H9 (cell line): ENCODE results near the gene DNAH1. TPM values are rescaled to one million over a fixed set of nuclear protein-coding genes. Genes with fewer than 3 reads are reported as not detected.
"Not testable (repeated sequence)": the region's sequence is repeated elsewhere in the genome, so short reads cannot be mapped to it uniquely, and the experiment has no call there.

Experiments used
- DNase-seq: peaks from one replicate; pipeline ENCODE4 v3.0.0-alpha.2; 2017
- H2AFZ ChIP-seq: one replicate; pipeline ENCODE4 v1.6.1; 2013; ENCODE audit warnings: mild to moderate bottlenecking, low read length, control low read depth, moderate library complexity
- H2AK5ac ChIP-seq: 2 replicates; pipeline ENCODE4 v1.6.1; 2013; ENCODE audit warnings: low read length, control low read depth, mixed read lengths; ENCODE audit not compliant: insufficient read length
- H2BK120ac ChIP-seq: one replicate; pipeline ENCODE4 v1.6.1; 2013; ENCODE audit warnings: low read depth, mild to moderate bottlenecking, low read length, control low read depth, inconsistent platforms; ENCODE audit not compliant: poor library complexity, severe bottlenecking
- H2BK12ac ChIP-seq: 2 replicates; pipeline ENCODE4 v1.6.1; 2013; ENCODE audit warnings: low read length, control low read depth, mixed read lengths, low read depth; ENCODE audit not compliant: insufficient read length
- H2BK15ac ChIP-seq: 2 replicates; pipeline ENCODE4 v1.6.1; 2013; ENCODE audit warnings: low read depth, low read length, control low read depth
- H2BK20ac ChIP-seq: one replicate; pipeline ENCODE4 v1.6.1; 2013; ENCODE audit warnings: low read depth, mild to moderate bottlenecking, low read length, control low read depth, inconsistent platforms; ENCODE audit not compliant: poor library complexity, severe bottlenecking
- H2BK5ac ChIP-seq: 2 replicates; pipeline ENCODE4 v1.6.1; 2013; ENCODE audit warnings: low read length, control low read depth, mixed read lengths; ENCODE audit not compliant: insufficient read length
- H3K14ac ChIP-seq: 2 replicates; pipeline ENCODE4 v1.6.1; 2013; ENCODE audit warnings: low read length, control low read depth; ENCODE audit not compliant: insufficient read depth
- H3K18ac ChIP-seq: 2 replicates; pipeline ENCODE4 v1.6.1; 2013; ENCODE audit warnings: low read depth, mild to moderate bottlenecking, mixed read lengths, low read length, control low read depth; ENCODE audit not compliant: insufficient read length
- H3K23ac ChIP-seq: 2 replicates; pipeline ENCODE4 v1.6.1; 2013; ENCODE audit warnings: low read length, control low read depth, mixed read lengths, low read depth; ENCODE audit not compliant: insufficient read length
- H3K23me2 ChIP-seq: 2 replicates; pipeline ENCODE4 v1.6.1; 2013; ENCODE audit warnings: low read depth, mild to moderate bottlenecking, mixed read lengths, low read length, control low read depth; ENCODE audit not compliant: insufficient read length, poor library complexity, severe bottlenecking
- H3K27ac ChIP-seq: 2 replicates; pipeline ENCODE4 v1.5.1; 2013; ENCODE audit warnings: low read length, control low read depth, mixed read lengths, low read depth; ENCODE audit not compliant: insufficient read length
- H3K27me3 ChIP-seq: 2 replicates; pipeline ENCODE4 v1.6.1; 2013; ENCODE audit warnings: low read length, control low read depth, inconsistent platforms; ENCODE audit not compliant: insufficient read depth
- H3K4ac ChIP-seq: 2 replicates; pipeline ENCODE4 v1.6.1; 2013; ENCODE audit warnings: low read depth, mild to moderate bottlenecking, control low read depth, inconsistent platforms, low read length, moderate library complexity
- H3K4me1 ChIP-seq: 2 replicates; pipeline ENCODE4 v1.6.1; 2013; ENCODE audit warnings: low read length, control low read depth, inconsistent platforms; ENCODE audit not compliant: insufficient read depth
- H3K4me2 ChIP-seq: 2 replicates; pipeline ENCODE4 v1.6.1; 2013; ENCODE audit warnings: low read length, control low read depth, mixed read lengths; ENCODE audit not compliant: insufficient read length, insufficient read depth
- H3K56ac ChIP-seq: 2 replicates; pipeline ENCODE4 v1.6.1; 2013; ENCODE audit warnings: low read depth, mild to moderate bottlenecking, mixed read lengths, low read length, control low read depth; ENCODE audit not compliant: insufficient read length
- H3K79me1 ChIP-seq: 2 replicates; pipeline ENCODE4 v1.6.1; 2013; ENCODE audit warnings: low read depth, mild to moderate bottlenecking, moderate library complexity, low read length, control low read depth, inconsistent platforms; ENCODE audit not compliant: insufficient read depth, poor library complexity, severe bottlenecking
- H3K79me2 ChIP-seq: 2 replicates; pipeline ENCODE4 v1.6.1; 2013; ENCODE audit warnings: low read length, control low read depth, inconsistent platforms; ENCODE audit not compliant: insufficient read depth
- H3K9ac ChIP-seq: 2 replicates; pipeline ENCODE4 v1.6.1; 2013; ENCODE audit warnings: low read length, control low read depth, mixed read lengths; ENCODE audit not compliant: insufficient read length; ENCODE audit errors: extremely low read depth
- H3K9me3 ChIP-seq: one replicate; pipeline ENCODE4 v1.6.1; 2013; ENCODE audit warnings: low read depth, low read length, inconsistent platforms; ENCODE audit not compliant: control insufficient read depth
- H3T11ph ChIP-seq: one replicate; pipeline ENCODE4 v1.6.1; 2013; ENCODE audit warnings: mild to moderate bottlenecking, low read length, control low read depth, inconsistent platforms
- H4K20me1 ChIP-seq: one replicate; pipeline ENCODE4 v1.6.1; 2013; ENCODE audit not compliant: control insufficient read depth, insufficient read length, insufficient read depth
- H4K5ac ChIP-seq: 2 replicates; pipeline ENCODE4 v1.6.1; 2013; ENCODE audit warnings: low read depth, mild to moderate bottlenecking, mixed read lengths, low read length, control low read depth; ENCODE audit not compliant: insufficient read length
- H4K8ac ChIP-seq: replicated peaks from 2 replicates; pipeline ENCODE4 v1.6.1; 2013; ENCODE audit warnings: low read length, control low read depth, mixed read lengths, low read depth; ENCODE audit not compliant: insufficient read length
- H4K91ac ChIP-seq: 2 replicates; pipeline ENCODE4 v1.6.1; 2013; ENCODE audit warnings: low read depth, mild to moderate bottlenecking, moderate library complexity, mixed read lengths, low read length, control low read depth; ENCODE audit not compliant: insufficient read length
- H3K27ac Mint-ChIP-seq, 3 experiments: 2 replicates in 2 of 3; 3 replicates in 1 of 3; pipeline ENCODE4 v1.8.0; 2020 to 2021; ENCODE audit warnings: mixed read lengths in 3 of 3, mild to moderate bottlenecking in 1 of 3, moderate library complexity in 1 of 3
- H3K27me3 Mint-ChIP-seq: 2 replicates; pipeline ENCODE4 v1.8.0; 2021; ENCODE audit warnings: low read depth, mild to moderate bottlenecking, moderate library complexity, mixed read lengths
- H3K36me3 Mint-ChIP-seq, 3 experiments: 2 replicates in 2 of 3; 3 replicates in 1 of 3; pipeline ENCODE4 v1.8.0; 2020 to 2021; ENCODE audit warnings: low read depth in 3 of 3, mixed read lengths in 3 of 3; ENCODE audit not compliant: insufficient read depth in 1 of 3
- H3K4me1 Mint-ChIP-seq, 2 experiments: 2 replicates each; pipeline ENCODE4 v1.8.0; 2020; ENCODE audit warnings: mixed read lengths in 2 of 2
- H3K4me3 Mint-ChIP-seq, 2 experiments: 2 replicates in 1 of 2; 3 replicates in 1 of 2; pipeline ENCODE4 v1.8.0; 2020 to 2021; ENCODE audit warnings: mild to moderate bottlenecking in 2 of 2, mixed read lengths in 2 of 2, moderate library complexity in 1 of 2
- H3K9me3 Mint-ChIP-seq, 2 experiments: 2 replicates in 1 of 2; 3 replicates in 1 of 2; pipeline ENCODE4 v1.8.0; 2020; ENCODE audit warnings: mild to moderate bottlenecking in 2 of 2, mixed read lengths in 2 of 2, moderate library complexity in 1 of 2
- WGBS: extraction: QIAGEN DNeasy Blood & Tissue Kit; methylation state at CpG from one replicate; pipeline ENCODE4 v1.1.7; 2013; ENCODE audit warnings: missing lambda C conversion rate, low lambda C conversion rate, mixed read lengths; ENCODE audit not compliant: insufficient read length; ENCODE audit errors: extremely low coverage; 5-methylcytosine and 5-hydroxymethylcytosine counted together
- total RNA-seq: library from RNA; stranded (reverse); gene quantifications from 2 replicates; pipeline ENCODE4 v1.2.1, GENCODE V29; 2021
- TF ChIP-seq, protein P1 (sequence below): fragments of 200-600 bp; sonication (generic); conservative IDR thresholded peaks from 3 replicates; pipeline ENCODE4 v1.8.0; 2021; ENCODE audit warnings: antibody characterized with exemption, mild to moderate bottlenecking

The DNAH1 gene
- total RNA-seq, 1 experiment from 2014 or later = 2.0 TPM

DNA sequence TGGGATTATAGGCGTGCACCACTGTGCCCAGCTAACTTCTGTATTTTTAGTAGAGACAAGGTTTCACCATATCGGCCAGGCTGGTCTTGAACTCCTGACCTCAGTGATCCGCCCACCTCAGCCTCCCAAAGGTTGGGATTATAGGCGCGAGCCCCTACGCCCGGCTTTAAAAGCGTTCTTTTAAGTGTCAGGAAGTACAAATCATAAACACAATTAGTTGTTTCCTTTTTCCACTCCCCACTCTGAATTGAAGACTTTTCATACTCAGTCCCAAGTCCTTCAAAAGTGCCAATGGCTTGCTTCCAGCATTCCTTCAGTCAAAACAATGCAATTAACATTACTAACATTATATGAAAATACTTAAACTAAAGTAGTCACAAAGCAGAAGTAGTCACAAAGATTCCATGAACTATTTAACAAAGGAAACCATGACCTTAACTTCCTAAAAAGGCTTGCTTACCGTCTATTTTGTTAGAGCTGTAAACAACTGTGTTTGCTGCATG is 45.8 kb upstream of the DNAH1 start:
- Histone ChIP-seq H3K14ac (no peak overlapping the region), H3K27ac (no peak overlapping the region), H4K5ac (no peak overlapping the region), H3K79me1 (peaks cover 7% of the 10 kb centered on the region), H3K56ac (no peak overlapping the region), H2BK20ac (no peak overlapping the region), H4K20me1 (no peaks in the 10 kb centered on the region), H3K4me1 (no peaks in the 10 kb centered on the region), H2BK120ac (no peak overlapping the region), H3T11ph (no peak overlapping the region), H2AK5ac (no peak overlapping the region), H3K18ac (no peak overlapping the region), H4K91ac (no peak overlapping the region), H2AFZ (no peak overlapping the region), H4K8ac (no peak overlapping the region), H2BK12ac (no peak overlapping the region), H3K9me3 (no peaks in the 10 kb centered on the region), H3K79me2 (peaks cover 40% of the 10 kb centered on the region; the same call in 1 of the 2 replicates), H3K4ac (no peak overlapping the region), H3K4me2 (no peak overlapping the region), H3K23me2 (no peaks in the 10 kb centered on the region), H3K23ac (no peak overlapping the region), H3K9ac (no peak overlapping the region), H2BK15ac (no peak overlapping the region), H2BK5ac (no peak overlapping the region), H3K27me3 (no peaks in the 10 kb centered on the region)
- H3K27me3 Mint-ChIP-seq = no peaks in the 10 kb centered on the region
- H3K4me3 Mint-ChIP-seq = no peak overlapping the region
- WGBS = no CpG with 5 or more reads among the region's 9 CpGs
- TF ChIP-seq, protein P1, sequence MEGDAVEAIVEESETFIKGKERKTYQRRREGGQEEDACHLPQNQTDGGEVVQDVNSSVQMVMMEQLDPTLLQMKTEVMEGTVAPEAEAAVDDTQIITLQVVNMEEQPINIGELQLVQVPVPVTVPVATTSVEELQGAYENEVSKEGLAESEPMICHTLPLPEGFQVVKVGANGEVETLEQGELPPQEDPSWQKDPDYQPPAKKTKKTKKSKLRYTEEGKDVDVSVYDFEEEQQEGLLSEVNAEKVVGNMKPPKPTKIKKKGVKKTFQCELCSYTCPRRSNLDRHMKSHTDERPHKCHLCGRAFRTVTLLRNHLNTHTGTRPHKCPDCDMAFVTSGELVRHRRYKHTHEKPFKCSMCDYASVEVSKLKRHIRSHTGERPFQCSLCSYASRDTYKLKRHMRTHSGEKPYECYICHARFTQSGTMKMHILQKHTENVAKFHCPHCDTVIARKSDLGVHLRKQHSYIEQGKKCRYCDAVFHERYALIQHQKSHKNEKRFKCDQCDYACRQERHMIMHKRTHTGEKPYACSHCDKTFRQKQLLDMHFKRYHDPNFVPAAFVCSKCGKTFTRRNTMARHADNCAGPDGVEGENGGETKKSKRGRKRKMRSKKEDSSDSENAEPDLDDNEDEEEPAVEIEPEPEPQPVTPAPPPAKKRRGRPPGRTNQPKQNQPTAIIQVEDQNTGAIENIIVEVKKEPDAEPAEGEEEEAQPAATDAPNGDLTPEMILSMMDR = no peak
- DNase-seq = no peak
- H3K4me1 Mint-ChIP-seq = peaks cover 5 to 7% of the 10 kb centered on the region in 2 experiments
- H3K9me3 Mint-ChIP-seq = no peaks in the 10 kb centered on the region
- no peak overlapping the region for H3K27ac Mint-ChIP-seq
- H3K36me3 Mint-ChIP-seq = peaks cover 39 to 83% (median 75%) of the 10 kb centered on the region in 3 experiments; a peak in 6 of 7 replicates

DNA sequence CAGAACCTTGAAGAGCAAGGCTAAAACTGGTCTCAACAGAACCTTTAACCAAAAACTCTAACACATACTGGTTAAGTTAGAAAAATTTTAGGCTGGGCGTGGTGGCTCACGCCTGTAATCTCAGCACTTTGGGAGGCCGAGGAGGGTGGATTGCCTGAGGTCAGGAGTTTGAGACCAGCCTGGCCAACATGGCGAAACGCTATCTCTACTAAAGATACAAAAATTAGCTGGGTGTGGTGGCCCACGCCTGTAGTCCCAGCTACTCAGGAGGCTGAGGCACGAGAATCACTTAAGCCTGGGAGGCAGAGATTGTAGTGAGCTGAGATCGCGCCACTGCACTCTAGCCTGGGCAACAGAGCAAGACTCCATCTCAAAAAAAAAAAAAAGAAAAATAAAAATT is 43.9 kb upstream of the DNAH1 start:
- DNase-seq, H3K9ac ChIP-seq, H3K4me3 Mint-ChIP-seq, H2AFZ ChIP-seq, H3K14ac ChIP-seq, H2BK20ac ChIP-seq, H3K23me2 ChIP-seq, H3K9me3 ChIP-seq, H3K9me3 Mint-ChIP-seq, H3K4me1 ChIP-seq, H3K4me2 ChIP-seq, H2AK5ac ChIP-seq, H3K56ac ChIP-seq, H3K79me1 ChIP-seq, H3T11ph ChIP-seq, H3K27me3 ChIP-seq, H3K18ac ChIP-seq, H4K8ac ChIP-seq, H2BK12ac ChIP-seq, H3K27me3 Mint-ChIP-seq, H3K27ac ChIP-seq, H3K4ac ChIP-seq, H4K5ac ChIP-seq, H3K23ac ChIP-seq, H2BK120ac ChIP-seq, H4K91ac ChIP-seq, H2BK15ac ChIP-seq, H4K20me1 ChIP-seq, H2BK5ac ChIP-seq: not testable (repeated sequence)
- WGBS = no CpG with 5 or more reads among the region's 9 CpGs
- peaks cover 56% of the 10 kb centered on the region for H3K79me2 ChIP-seq
- Mint-ChIP-seq H3K4me1 (peaks cover 18 to 22% of the 10 kb centered on the region in 2 experiments), H3K27ac (peak overlapping the region in 1 of 3 experiments; percentile 55; a peak in 2 of 7 replicates), H3K36me3 (peaks cover 31 to 74% (median 67%) of the 10 kb centered on the region in 3 experiments; a peak in 6 of 7 replicates)
